PC-3 (cell line): Measurements from ENCODE around the gene TRDMT1. TPM values are rescaled to one million over a fixed set of nuclear protein-coding genes. Genes with fewer than 3 reads are reported as not detected.

Source experiments
- ATAC-seq: fragments of 200-7000 bp; cut with Tn5 transposase; 2 replicates; pipeline ENCODE4 v1.9.1; 2020; ENCODE audit warnings: mild to moderate bottlenecking, moderate library complexity
- BruUV-seq: library from RNA; stranded (reverse); fragments of 400-500 nt; replicated peaks from 2 replicates; lab custom pipeline; 2021; lab: Mats Ljungman, UMichigan
- CTCF ChIA-PET: fragments of 300-600 bp; sonication (Branson Sonifier 250); formaldehyde crosslinking; loops from one replicate; lab custom pipeline; 2022; ENCODE audit warnings: antibody characterized with exemption; lab: Charles Lee
- POLR2A ChIA-PET: fragments of 300-600 bp; sonication (Branson Sonifier 250); formaldehyde crosslinking; loops from one replicate; lab custom pipeline; 2022; ENCODE audit warnings: antibody characterized with exemption; ENCODE audit not compliant: unreplicated experiment; lab: Charles Lee
- DNase-seq: peaks from one replicate; pipeline ENCODE4 v3.0.0-alpha.2; 2015
- H2AFZ ChIP-seq: fragments of 300-600 bp; sonication (generic); 2 replicates; pipeline ENCODE4 v1.6.0; 2016; ENCODE audit warnings: antibody characterized with exemption, low read length
- H3F3A ChIP-seq: fragments of 300-600 bp; sonication (generic); one replicate; pipeline ENCODE4 v1.6.0; 2017; ENCODE audit warnings: antibody characterized with exemption, low read length, control low read depth, mild to moderate bottlenecking; ENCODE audit not compliant: unreplicated experiment
- H3K27ac ChIP-seq: fragments of 300-600 bp; sonication (generic); 2 replicates; pipeline ENCODE4 v1.5.1; 2016; ENCODE audit warnings: mild to moderate bottlenecking, low read length
- H3K27me3 ChIP-seq: fragments of 300-600 bp; sonication (generic); 2 replicates; pipeline ENCODE4 v1.6.1; 2016; ENCODE audit warnings: low read length, mixed read lengths
- H3K36me3 ChIP-seq: fragments of 300-600 bp; sonication (generic); 2 replicates; pipeline ENCODE4 v1.6.1; 2016; ENCODE audit warnings: low read depth, mixed run types, low read length, mixed read lengths
- H3K4me1 ChIP-seq: fragments of 300-600 bp; sonication (generic); 2 replicates; pipeline ENCODE4 v1.5.1; 2016; ENCODE audit warnings: low read length; ENCODE audit not compliant: insufficient read depth
- H3K4me2 ChIP-seq: fragments of 300-600 bp; sonication (generic); 2 replicates; pipeline ENCODE4 v1.6.0; 2016; ENCODE audit warnings: low read length
- H3K4me3 ChIP-seq: fragments of 300-600 bp; sonication (generic); 2 replicates; pipeline ENCODE4 v1.5.1; 2016; ENCODE audit warnings: mild to moderate bottlenecking, low read length, mixed read lengths
- H3K79me2 ChIP-seq: fragments of 300-600 bp; sonication (generic); 2 replicates; pipeline ENCODE4 v1.6.1; 2017; ENCODE audit warnings: low read length, mixed read lengths
- H3K9ac ChIP-seq: fragments of 300-600 bp; sonication (generic); 2 replicates; pipeline ENCODE4 v1.6.0; 2016; ENCODE audit warnings: mild to moderate bottlenecking, low read length
- H3K9me2 ChIP-seq: fragments of 300-600 bp; sonication (generic); replicated peaks from 2 replicates; pipeline ENCODE4 v1.6.1; 2016; ENCODE audit warnings: mixed run types, low read length, mixed read lengths
- H3K9me3 ChIP-seq: fragments of 300-600 bp; sonication (generic); 2 replicates; pipeline ENCODE4 v1.6.1; 2016; ENCODE audit warnings: low read length, mixed read lengths
- H4K20me1 ChIP-seq: fragments of 300-600 bp; sonication (generic); 2 replicates; pipeline ENCODE4 v1.6.1; 2016; ENCODE audit warnings: low read length, mixed read lengths
- EZH2 ChIP-seq: fragments of 300-600 bp; sonication (generic); IDR thresholded peaks from one replicate; pipeline ENCODE4 v1.6.1; 2017; ENCODE audit warnings: antibody characterized with exemption, mild to moderate bottlenecking, low read length; ENCODE audit not compliant: unreplicated experiment
- EZH2phosphoT487 ChIP-seq: fragments of 300-600 bp; sonication (generic); IDR thresholded peaks from 2 replicates; pipeline ENCODE4 v1.6.1; 2018; ENCODE audit warnings: mild to moderate bottlenecking, antibody characterized with exemption, low read length, borderline replicate concordance
- intact Hi-C: fragments of 100-400 bp; cut with micrococcal nuclease; formaldehyde crosslinking; loops from 2 replicates; pipeline ENCODE4 v1.9.0; 2023
- total RNA-seq: library from RNA; depleted of rRNA; stranded (reverse); fragments of >200 nt; gene quantifications from 2 replicates; pipeline ENCODE4 v1.2.3, GENCODE V29; 2014
- TF ChIP-seq, protein P1 (sequence below): fragments of 300-600 bp; sonication (generic); conservative IDR thresholded peaks from 2 replicates; pipeline ENCODE4 v1.5.1; 2017; ENCODE audit warnings: antibody characterized with exemption, low read depth, mild to moderate bottlenecking, low read length

The TRDMT1 gene
- total RNA-seq, 1 experiment from 2014 or later: 2.0 TPM

DNA sequence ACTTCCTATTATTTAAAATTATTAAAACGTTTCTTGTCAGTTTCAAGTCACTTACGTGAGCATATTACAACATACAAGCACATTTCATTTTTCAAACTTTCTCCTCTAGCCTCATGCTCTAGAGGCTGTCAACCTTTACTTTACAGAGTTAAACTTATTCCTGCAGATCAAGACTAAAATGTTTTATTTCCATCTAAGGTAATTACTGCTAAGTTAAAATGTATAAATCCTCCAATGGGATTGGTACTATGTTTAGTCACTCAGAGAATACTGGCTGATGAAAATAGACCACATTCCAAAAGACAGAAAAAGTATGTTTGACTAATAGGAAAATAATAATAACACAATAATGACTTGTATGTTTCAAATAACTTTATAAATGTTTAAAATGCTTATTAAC is 8.4 kb upstream of the TRDMT1 start:
- Histone ChIP-seq H4K20me1 (no peaks in the 10 kb centered on the region), H2AFZ (no peak overlapping the region), H3K9me2 (no peaks in the 10 kb centered on the region), H3K79me2 (no peaks in the 10 kb centered on the region), H3K4me1 (peaks cover 36% of the 10 kb centered on the region), H3K4me2 (peak overlapping the region; percentile 53), H3K9ac (0 out of 2 replicates have a peak overlapping the region, but pooled peaks have one; percentile 3), H3K4me3 (no peak overlapping the region), H3K36me3 (no peaks in the 10 kb centered on the region), H3F3A (no peaks in the 10 kb centered on the region), H3K9me3 (no peaks in the 10 kb centered on the region), H3K27me3 (no peaks in the 10 kb centered on the region), H3K27ac (no peak overlapping the region)
- POLR2A ChIA-PET: no interaction called here
- ATAC-seq (no peak), DNase-seq (no peak)
- TF ChIP-seq EZH2phosphoT487 (no peak), EZH2 (no peak)
- TF ChIP-seq, protein P1, sequence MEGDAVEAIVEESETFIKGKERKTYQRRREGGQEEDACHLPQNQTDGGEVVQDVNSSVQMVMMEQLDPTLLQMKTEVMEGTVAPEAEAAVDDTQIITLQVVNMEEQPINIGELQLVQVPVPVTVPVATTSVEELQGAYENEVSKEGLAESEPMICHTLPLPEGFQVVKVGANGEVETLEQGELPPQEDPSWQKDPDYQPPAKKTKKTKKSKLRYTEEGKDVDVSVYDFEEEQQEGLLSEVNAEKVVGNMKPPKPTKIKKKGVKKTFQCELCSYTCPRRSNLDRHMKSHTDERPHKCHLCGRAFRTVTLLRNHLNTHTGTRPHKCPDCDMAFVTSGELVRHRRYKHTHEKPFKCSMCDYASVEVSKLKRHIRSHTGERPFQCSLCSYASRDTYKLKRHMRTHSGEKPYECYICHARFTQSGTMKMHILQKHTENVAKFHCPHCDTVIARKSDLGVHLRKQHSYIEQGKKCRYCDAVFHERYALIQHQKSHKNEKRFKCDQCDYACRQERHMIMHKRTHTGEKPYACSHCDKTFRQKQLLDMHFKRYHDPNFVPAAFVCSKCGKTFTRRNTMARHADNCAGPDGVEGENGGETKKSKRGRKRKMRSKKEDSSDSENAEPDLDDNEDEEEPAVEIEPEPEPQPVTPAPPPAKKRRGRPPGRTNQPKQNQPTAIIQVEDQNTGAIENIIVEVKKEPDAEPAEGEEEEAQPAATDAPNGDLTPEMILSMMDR: no peak
- CTCF ChIA-PET: no interaction called here
- intact Hi-C loops: loop anchor here (10.0 kb wide), 1 partner anchor 145 kb away; no protein-coding TSS in a partner anchor
- no TSS peak for BruUV-seq

- Histone ChIP-seq H3K27ac (no peak overlapping the region), H3K9me3 (no peaks in the 10 kb centered on the region), H2AFZ (no peak overlapping the region), H3K9me2 (no peaks in the 10 kb centered on the region), H3K9ac (no peak overlapping the region), H3K79me2 (no peaks in the 10 kb centered on the region), H3F3A (no peaks in the 10 kb centered on the region), H3K36me3 (no peaks in the 10 kb centered on the region), H3K27me3 (no peaks in the 10 kb centered on the region), H3K4me3 (no peak overlapping the region), H3K4me2 (no peak overlapping the region), H4K20me1 (no peaks in the 10 kb centered on the region), H3K4me1 (peaks cover 30% of the 10 kb centered on the region)
- no TSS peak for BruUV-seq
- POLR2A ChIA-PET: no interaction called here
- DNase-seq (no peak), ATAC-seq (no peak)
- intact Hi-C loops: loop anchor here (10.0 kb wide), 1 partner anchor 145 kb away; no protein-coding TSS in a partner anchor
- TF ChIP-seq, protein P1: no peak
- TF ChIP-seq EZH2phosphoT487: no peak
- no peak for TF ChIP-seq EZH2
- CTCF ChIA-PET: no interaction called here
These were observed 7.8 kb upstream of the TRDMT1 start for GRCh38 chr10:17209302-17209701.

- no peak for TF ChIP-seq EZH2phosphoT487
- no peak for TF ChIP-seq EZH2
- TF ChIP-seq, protein P1: no peak
- ATAC-seq: no peak
- intact Hi-C loops: loop anchor here (10.0 kb wide), 1 partner anchor 144 kb away; no protein-coding TSS in a partner anchor
- ChIA-PET POLR2A (no interaction called here), CTCF (no interaction called here)
- Histone ChIP-seq H3K27ac (no peak overlapping the region), H3F3A (no peaks in the 10 kb centered on the region), H2AFZ (no peak overlapping the region), H3K4me2 (no peak overlapping the region), H3K27me3 (no peaks in the 10 kb centered on the region), H3K4me1 (peaks cover 23% of the 10 kb centered on the region), H3K4me3 (no peak overlapping the region), H3K9ac (no peak overlapping the region), H3K9me2 (no peaks in the 10 kb centered on the region), H3K9me3 (no peaks in the 10 kb centered on the region), H3K36me3 (no peaks in the 10 kb centered on the region), H4K20me1 (no peaks in the 10 kb centered on the region), H3K79me2 (no peaks in the 10 kb centered on the region)
- no TSS peak for BruUV-seq
- DNase-seq: no peak
These were observed 7.0 kb upstream of the TRDMT1 start for GRCh38 chr10:17208476-17208875.
